Central memory CD8-positive, alpha-beta T cell (primary cell): ENCODE data around the gene KIF26A.

Source experiments
- ATAC-seq: fragments of 150-1000 bp; cut with Tn5 transposase; replicated peaks from 2 replicates; pipeline ENCODE4 v1.10.0; 2022; ENCODE audit warnings: mild to moderate bottlenecking, moderate FRiP score, moderate number of reproducible peaks; ENCODE audit not compliant: poor library complexity, severe bottlenecking; ENCODE audit errors: extremely low read depth
- DNase-seq, 2 donors: peaks; one replicate each; pipeline ENCODE4 v3.0.0; 2021; ENCODE audit warnings: low spot score in 2 of 2
- H3K27ac Mint-ChIP-seq: one replicate; pipeline ENCODE4 v1.8.0; 2022; ENCODE audit warnings: low read depth, mild to moderate bottlenecking, moderate library complexity, mixed read lengths
- H3K27me3 Mint-ChIP-seq: one replicate; pipeline ENCODE4 v1.8.0; 2022; ENCODE audit warnings: mixed read lengths
- H3K36me3 Mint-ChIP-seq: one replicate; pipeline ENCODE4 v1.8.0; 2022; ENCODE audit warnings: mild to moderate bottlenecking, moderate library complexity, mixed read lengths; ENCODE audit not compliant: insufficient read depth
- H3K4me1 Mint-ChIP-seq: one replicate; pipeline ENCODE4 v1.8.0; 2022; ENCODE audit warnings: mixed read lengths
- H3K4me3 Mint-ChIP-seq: one replicate; pipeline ENCODE4 v1.8.0; 2022; ENCODE audit warnings: mild to moderate bottlenecking, moderate library complexity, mixed read lengths
- H3K9me3 Mint-ChIP-seq: one replicate; pipeline ENCODE4 v1.8.0; 2022; ENCODE audit warnings: mixed read lengths

Gene KIF26A

GRCh38 chr14:104142136-104142945 is 4.0 kb downstream of the KIF26A start:
- ATAC-seq, result no peak
- Mint-ChIP-seq H3K4me1 (no peaks in the 10 kb centered on the region), H3K4me3 (no peak overlapping the region)

GRCh38 chr14:104142946-104143470 is 4.6 kb downstream of the KIF26A start:
- H3K36me3 Mint-ChIP-seq, result no peaks in the 10 kb centered on the region
- H3K27ac Mint-ChIP-seq, result no peak overlapping the region
- peaks cover 50% of the 10 kb centered on the region for H3K27me3 Mint-ChIP-seq
- no peaks in the 10 kb centered on the region for H3K9me3 Mint-ChIP-seq
- no peak overlapping the region for H3K4me3 Mint-ChIP-seq
- DNase-seq, result no peak
- H3K4me1 Mint-ChIP-seq, result no peaks in the 10 kb centered on the region
- no peak for ATAC-seq

More at GRCh38 chr14:104142136-104142945, 4.0 kb downstream of the KIF26A start:
- peaks cover 43% of the 10 kb centered on the region for H3K27me3 Mint-ChIP-seq
- no peak for DNase-seq
- H3K36me3 Mint-ChIP-seq, result no peaks in the 10 kb centered on the region
- H3K9me3 Mint-ChIP-seq, result no peaks in the 10 kb centered on the region
- no peak overlapping the region for H3K27ac Mint-ChIP-seq

- DNase-seq, result no peak
- Mint-ChIP-seq H3K4me3 (no peak overlapping the region), H3K9me3 (no peaks in the 10 kb centered on the region), H3K27me3 (peaks cover 57% of the 10 kb centered on the region), H3K27ac (no peak overlapping the region), H3K36me3 (no peaks in the 10 kb centered on the region), H3K4me1 (no peaks in the 10 kb centered on the region)
- ATAC-seq, result no peak
Observed at GRCh38 chr14:104143521-104144452, 5.4 kb downstream of the KIF26A start.

GRCh38 chr14:104144453-104144790 is 6.0 kb downstream of the KIF26A start:
- DNase-seq (no peak), ATAC-seq (no peak)
- H3K4me3 Mint-ChIP-seq, result no peak overlapping the region
- H3K27ac Mint-ChIP-seq, result no peak overlapping the region
- H3K27me3 Mint-ChIP-seq, result peaks cover 54% of the 10 kb centered on the region
- no peaks in the 10 kb centered on the region for H3K4me1 Mint-ChIP-seq
- no peaks in the 10 kb centered on the region for H3K9me3 Mint-ChIP-seq
- no peaks in the 10 kb centered on the region for H3K36me3 Mint-ChIP-seq

GRCh38 chr14:104144911-104145825 is 6.8 kb downstream of the KIF26A start:
- ATAC-seq, result no peak
- no peaks in the 10 kb centered on the region for H3K9me3 Mint-ChIP-seq
- H3K36me3 Mint-ChIP-seq, result no peaks in the 10 kb centered on the region
- no peaks in the 10 kb centered on the region for H3K4me1 Mint-ChIP-seq
- peaks cover 47% of the 10 kb centered on the region for H3K27me3 Mint-ChIP-seq
- no peak overlapping the region for H3K27ac Mint-ChIP-seq
- no peak for DNase-seq
- H3K4me3 Mint-ChIP-seq, result no peak overlapping the region

GRCh38 chr14:104145826-104146601 is 7.6 kb downstream of the KIF26A start:
- no peak for DNase-seq
- no peak overlapping the region for H3K27ac Mint-ChIP-seq

GRCh38 chr14:104146651-104147345 is 8.4 kb downstream of the KIF26A start:
- no peak overlapping the region for H3K27ac Mint-ChIP-seq
- DNase-seq, result no peak
- H3K9me3 Mint-ChIP-seq, result no peaks in the 10 kb centered on the region
- ATAC-seq, result no peak
- no peak overlapping the region for H3K4me3 Mint-ChIP-seq
- H3K36me3 Mint-ChIP-seq, result no peaks in the 10 kb centered on the region
- peaks cover 36% of the 10 kb centered on the region for H3K27me3 Mint-ChIP-seq
- no peaks in the 10 kb centered on the region for H3K4me1 Mint-ChIP-seq

More at GRCh38 chr14:104145826-104146601, 7.6 kb downstream of the KIF26A start:
- Mint-ChIP-seq H3K27me3 (peaks cover 38% of the 10 kb centered on the region), H3K9me3 (no peaks in the 10 kb centered on the region), H3K4me3 (no peak overlapping the region), H3K4me1 (no peaks in the 10 kb centered on the region), H3K36me3 (no peaks in the 10 kb centered on the region)
- no peak for ATAC-seq

- Mint-ChIP-seq H3K9me3 (no peaks in the 10 kb centered on the region), H3K27me3 (peaks cover 28% of the 10 kb centered on the region), H3K4me1 (no peaks in the 10 kb centered on the region), H3K36me3 (no peaks in the 10 kb centered on the region), H3K4me3 (no peak overlapping the region), H3K27ac (no peak overlapping the region)
- ATAC-seq, result no peak
- DNase-seq, result no peak
Observed at GRCh38 chr14:104147346-104148125, 9.1 kb downstream of the KIF26A start.

- ATAC-seq, result no peak
- H3K4me3 Mint-ChIP-seq, result no peak overlapping the region
Observed at GRCh38 chr14:104148433-104149277, 10.3 kb downstream of the KIF26A start.

GRCh38 chr14:104149278-104149595 is 10.8 kb downstream of the KIF26A start:
- DNase-seq (no peak), ATAC-seq (no peak)
- H3K9me3 Mint-ChIP-seq, result no peaks in the 10 kb centered on the region
- H3K4me1 Mint-ChIP-seq, result no peaks in the 10 kb centered on the region
- H3K27me3 Mint-ChIP-seq, result peaks cover 26% of the 10 kb centered on the region
- no peak overlapping the region for H3K27ac Mint-ChIP-seq
- H3K4me3 Mint-ChIP-seq, result no peak overlapping the region
- no peaks in the 10 kb centered on the region for H3K36me3 Mint-ChIP-seq

More at GRCh38 chr14:104148433-104149277, 10.3 kb downstream of the KIF26A start:
- H3K36me3 Mint-ChIP-seq, result no peaks in the 10 kb centered on the region
- H3K4me1 Mint-ChIP-seq, result no peaks in the 10 kb centered on the region
- DNase-seq, result no peak
- no peaks in the 10 kb centered on the region for H3K9me3 Mint-ChIP-seq
- H3K27ac Mint-ChIP-seq, result no peak overlapping the region
- H3K27me3 Mint-ChIP-seq, result peaks cover 26% of the 10 kb centered on the region
